ENCODE data around the gene MARK4. TPM values are rescaled to one million over a fixed set of nuclear protein-coding genes. Genes with fewer than 3 reads are reported as not detected.

MARK4 gene
- total RNA-seq, 1 experiment from 2014 or later = 37.7 TPM

- BruUV-seq (replicated peaks) = no TSS peak
- ATAC-seq (no peak), DNase-seq (ENCODE audit: low read depth, low spot score) (no peak)
- CTCF ChIA-PET = no interaction called here
- Histone ChIP-seq H3K4me2 (ENCODE audit: low read length) (no peak overlapping the region), H3K27ac (ENCODE audit: low read depth, low read length) (no peak overlapping the region), H3K79me2 (ENCODE audit: insufficient read depth, low read length) (no peaks in the 10 kb centered on the region), H3K9ac (ENCODE audit: low read length) (no peak overlapping the region), H3K36me3 (ENCODE audit: control insufficient read depth in 1 of 2, insufficient read depth in 2 of 2, low read length in 2 of 2) (no peaks in the 10 kb centered on the region), H3K4me1 (ENCODE audit: control insufficient read depth in 1 of 2, insufficient read depth in 2 of 2, low read length in 2 of 2) (no peaks in the 10 kb centered on the region), H2AFZ (ENCODE audit: low read depth, low read length, poor library complexity, severe bottlenecking) (no peak overlapping the region), H3K27me3 (ENCODE audit: insufficient read depth, low read length) (no peaks in the 10 kb centered on the region), H3K9me2 (ENCODE audit: insufficient read depth) (no peaks in the 10 kb centered on the region), H3K4me3 (replicated peaks in 1 of 2; ENCODE audit: low read depth in 1 of 2, low read length in 2 of 2) (no peak overlapping the region), H3K9me3 (ENCODE audit: control insufficient read depth in 1 of 2, insufficient read depth in 1 of 2, low read depth in 1 of 2, low read length in 2 of 2) (no peaks in the 10 kb centered on the region), H4K20me1 (ENCODE audit: insufficient read depth) (no peaks in the 10 kb centered on the region)
- POLR2A ChIA-PET = no interaction called here
- intact Hi-C loops (cut with micrococcal nuclease) = no loop called here
- RAD21 ChIA-PET (ENCODE audit: low non-redundant PET in 1 of 2, low total read pairs in 2 of 2, uncharacterized antibody in 2 of 2, unreplicated experiment in 2 of 2) = interaction anchor here in 1 of 2 experiments (0.7 kb wide), 1 partner anchor 25 kb away, joined by 4 read pairs; no protein-coding TSS in a partner anchor
- TF ChIP-seq CTCF (IDR thresholded peaks at IDR 0.05 in 2 of 3, conservative IDR thresholded peaks at IDR 0.05 in 1 of 3; ENCODE audit: borderline replicate concordance in 1 of 3, insufficient read depth in 1 of 3, low read depth in 2 of 3, low read length in 2 of 3) (no peak), CBX3 (IDR thresholded peaks at IDR 0.05; ENCODE audit: low read depth) (no peak)
Measured at GRCh38 chr19:45217193-45217956, 33.7 kb upstream of the MARK4 start.

- ChIA-PET CTCF (no interaction called here), RAD21 (ENCODE audit: low non-redundant PET in 1 of 2, low total read pairs in 2 of 2, uncharacterized antibody in 2 of 2, unreplicated experiment in 2 of 2) (no interaction called here)
Measured at GRCh38 chr19:45217957-45218334, 33.1 kb upstream of the MARK4 start.

More at GRCh38 chr19:45217957-45218334, 33.1 kb upstream of the MARK4 start:
- no peak for ATAC-seq
- H3K9me3 ChIP-seq (ENCODE audit: control insufficient read depth in 1 of 2, insufficient read depth in 1 of 2, low read depth in 1 of 2, low read length in 2 of 2) = no peaks in the 10 kb centered on the region
- H3K79me2 ChIP-seq (ENCODE audit: insufficient read depth, low read length) = no peaks in the 10 kb centered on the region
- H3K4me1 ChIP-seq (ENCODE audit: control insufficient read depth in 1 of 2, insufficient read depth in 2 of 2, low read length in 2 of 2) = no peaks in the 10 kb centered on the region
- no peak overlapping the region for H3K9ac ChIP-seq (ENCODE audit: low read length)
- no peak for DNase-seq (ENCODE audit: low read depth, low spot score)
- H2AFZ ChIP-seq (ENCODE audit: low read depth, low read length, poor library complexity, severe bottlenecking) = no peak overlapping the region
- BruUV-seq (replicated peaks) = no TSS peak
- H3K36me3 ChIP-seq (ENCODE audit: control insufficient read depth in 1 of 2, insufficient read depth in 2 of 2, low read length in 2 of 2) = no peaks in the 10 kb centered on the region
- no peaks in the 10 kb centered on the region for H3K27me3 ChIP-seq (ENCODE audit: insufficient read depth, low read length)
- POLR2A ChIA-PET = no interaction called here
- no peak overlapping the region for H3K4me3 ChIP-seq (replicated peaks in 1 of 2; ENCODE audit: low read depth in 1 of 2, low read length in 2 of 2)
- intact Hi-C loops (cut with micrococcal nuclease) = no loop called here
- no peaks in the 10 kb centered on the region for H3K9me2 ChIP-seq (ENCODE audit: insufficient read depth)
- H4K20me1 ChIP-seq (ENCODE audit: insufficient read depth) = no peaks in the 10 kb centered on the region
- TF ChIP-seq SRF (IDR thresholded peaks at IDR 0.05; ENCODE audit: low read depth) (no peak), JUND (IDR thresholded peaks at IDR 0.05) (no peak), EZH2phosphoT487 (IDR thresholded peaks at IDR 0.05; ENCODE audit: borderline replicate concordance) (no peak), ZFX (IDR thresholded peaks at IDR 0.05) (no peak), CEBPB (IDR thresholded peaks at IDR 0.05; ENCODE audit: low read depth) (no peak), EGR1 (IDR thresholded peaks at IDR 0.05; ENCODE audit: low read depth) (no peak), CBX3 (IDR thresholded peaks at IDR 0.05; ENCODE audit: low read depth) (no peak), SP1 (IDR thresholded peaks at IDR 0.05; ENCODE audit: low read depth) (no peak), REST (IDR thresholded peaks at IDR 0.05; ENCODE audit: low read depth) (no peak), ATF3 (IDR thresholded peaks at IDR 0.05) (no peak), MAX (IDR thresholded peaks at IDR 0.05) (no peak), EZH2 (IDR thresholded peaks at IDR 0.05) (no peak)
- no peak overlapping the region for H3K4me2 ChIP-seq (ENCODE audit: low read length)
- no peak overlapping the region for H3K27ac ChIP-seq (ENCODE audit: low read depth, low read length)
